HG03045 (cell line): ENCODE results near the gene B3GAT3.
"Not testable (repeated sequence)": the region's sequence is repeated elsewhere in the genome, so short reads cannot be mapped to it uniquely, and the experiment has no call there.

ENCODE experiments used
- ATAC-seq: cut with Tn5 transposase; IDR thresholded peaks from one replicate; pipeline ENCODE4 v1.9.1; 2021; ENCODE audit warnings: mild to moderate bottlenecking, moderate library complexity; ENCODE audit not compliant: unreplicated experiment

The B3GAT3 gene

DNA sequence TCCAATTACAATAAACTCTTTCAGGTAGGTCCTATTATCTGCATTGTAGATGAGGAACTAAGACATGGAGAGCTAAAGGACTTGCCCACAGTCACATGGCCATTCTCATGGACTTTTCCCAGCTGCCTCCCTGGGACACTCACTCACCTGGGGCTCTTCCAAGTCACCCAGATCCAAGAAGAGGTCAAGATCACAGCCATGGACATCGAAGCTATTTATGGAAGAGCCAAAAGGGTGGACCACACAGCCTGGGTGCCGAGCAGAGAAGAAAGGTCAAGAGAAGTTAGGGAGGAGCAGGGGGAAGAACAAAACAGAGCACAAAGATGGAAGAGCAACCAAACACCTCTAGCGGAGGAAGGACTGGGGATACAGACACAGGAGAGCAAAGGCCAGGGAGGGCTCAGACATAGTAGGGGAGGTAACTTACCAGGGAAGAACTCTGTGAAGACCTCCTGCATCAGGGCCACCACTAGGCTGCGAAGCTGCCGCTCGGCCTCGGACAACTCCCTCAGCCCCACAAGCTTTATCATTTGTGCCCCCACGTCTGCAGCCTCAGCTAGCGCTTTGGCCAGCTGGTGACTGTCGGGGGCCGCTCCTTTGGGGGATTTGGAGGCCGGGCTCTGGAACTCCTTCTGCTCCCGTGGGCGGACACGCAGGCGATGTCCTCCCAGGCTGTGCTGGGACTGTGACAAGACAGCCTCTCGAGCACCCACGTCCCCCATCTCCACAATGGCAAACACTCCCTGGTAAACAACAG lies 40.6 kb downstream of the B3GAT3 start:
- ATAC-seq, result no peak

DNA sequence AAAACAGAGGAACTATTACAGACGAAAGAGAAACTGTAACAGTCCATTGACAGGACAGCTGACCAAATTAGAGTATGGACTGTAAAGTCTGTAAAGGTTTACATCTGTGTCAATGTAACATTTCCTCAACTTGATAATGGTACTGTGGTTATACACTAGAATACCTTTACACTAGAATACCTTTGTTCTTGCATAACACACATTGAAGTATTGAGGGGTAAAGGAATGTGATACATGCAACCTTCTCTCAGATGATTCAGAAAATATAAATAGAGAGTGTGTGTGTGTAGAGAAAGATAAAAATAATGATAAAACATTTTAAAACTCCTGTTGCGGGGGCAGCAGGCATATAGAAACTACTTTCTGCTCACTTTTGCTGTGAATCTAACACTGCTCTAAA lies 42.5 kb downstream of the B3GAT3 start:
- ATAC-seq, result no peak

- no peak for ATAC-seq
Measured at GRCh38 chr11:62578541-62578940, 43.2 kb downstream of the B3GAT3 start.

- no peak for ATAC-seq
Measured at GRCh38 chr11:62577046-62577714, 44.6 kb downstream of the B3GAT3 start.

GRCh38 chr11:62575837-62576236 lies 45.9 kb downstream of the B3GAT3 start:
- ATAC-seq, result no peak

DNA sequence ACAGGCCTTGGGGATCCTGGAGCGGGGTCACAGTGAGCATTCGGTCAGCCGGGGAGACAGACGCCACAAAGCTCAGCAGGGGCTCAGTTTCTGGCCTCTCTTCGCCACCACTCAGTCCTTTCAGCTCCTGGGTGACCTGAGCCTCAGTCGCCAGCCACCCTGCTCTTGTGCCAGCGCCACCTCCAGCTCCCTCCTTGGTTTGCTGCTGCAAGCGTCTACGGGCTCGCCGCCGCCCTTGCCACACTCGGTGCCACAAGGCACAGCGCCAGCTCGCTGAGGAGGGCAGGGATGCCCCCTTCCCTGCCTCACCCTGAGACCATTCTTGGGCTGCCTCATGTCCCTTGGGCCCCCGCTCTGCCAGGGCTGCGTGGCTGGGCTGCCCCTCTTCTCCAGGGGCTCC lies 46.6 kb downstream of the B3GAT3 start:
- ATAC-seq, result no peak

DNA sequence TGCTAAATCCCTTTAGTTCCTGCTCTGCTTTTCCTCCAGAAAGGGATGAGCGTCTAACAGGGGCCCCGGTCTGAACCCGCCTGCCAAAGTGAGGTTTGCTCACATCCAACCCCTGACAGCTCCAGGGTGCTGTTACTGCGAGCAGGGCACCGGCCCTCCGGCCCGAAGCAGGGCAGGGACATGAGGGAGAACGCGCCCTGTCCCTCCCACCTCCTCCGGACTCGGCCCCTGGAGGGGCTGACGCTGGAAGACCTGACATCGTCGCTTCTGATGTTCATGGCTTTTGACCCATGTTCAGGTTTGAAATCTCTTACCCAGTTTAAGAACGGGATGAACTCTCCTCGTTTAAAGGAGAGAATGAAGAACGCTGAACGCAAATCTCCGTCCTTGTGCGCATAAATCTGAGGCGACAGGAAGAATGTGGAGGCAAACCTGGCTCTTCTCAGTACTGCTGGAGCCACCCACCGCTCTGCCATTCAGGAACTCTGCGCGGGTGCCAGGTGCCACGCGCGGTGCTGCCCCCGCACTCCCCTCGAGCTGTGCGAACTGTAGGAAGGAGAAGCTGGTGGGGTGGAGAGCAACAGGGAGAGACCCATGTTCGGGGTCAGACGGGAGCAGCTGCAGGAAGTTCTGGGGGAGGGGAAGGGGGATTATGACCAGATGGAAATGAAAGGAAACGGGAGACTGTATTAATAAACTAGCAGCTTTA lies 47.3 kb downstream of the B3GAT3 start:
- ATAC-seq, result peak; percentile 16

DNA sequence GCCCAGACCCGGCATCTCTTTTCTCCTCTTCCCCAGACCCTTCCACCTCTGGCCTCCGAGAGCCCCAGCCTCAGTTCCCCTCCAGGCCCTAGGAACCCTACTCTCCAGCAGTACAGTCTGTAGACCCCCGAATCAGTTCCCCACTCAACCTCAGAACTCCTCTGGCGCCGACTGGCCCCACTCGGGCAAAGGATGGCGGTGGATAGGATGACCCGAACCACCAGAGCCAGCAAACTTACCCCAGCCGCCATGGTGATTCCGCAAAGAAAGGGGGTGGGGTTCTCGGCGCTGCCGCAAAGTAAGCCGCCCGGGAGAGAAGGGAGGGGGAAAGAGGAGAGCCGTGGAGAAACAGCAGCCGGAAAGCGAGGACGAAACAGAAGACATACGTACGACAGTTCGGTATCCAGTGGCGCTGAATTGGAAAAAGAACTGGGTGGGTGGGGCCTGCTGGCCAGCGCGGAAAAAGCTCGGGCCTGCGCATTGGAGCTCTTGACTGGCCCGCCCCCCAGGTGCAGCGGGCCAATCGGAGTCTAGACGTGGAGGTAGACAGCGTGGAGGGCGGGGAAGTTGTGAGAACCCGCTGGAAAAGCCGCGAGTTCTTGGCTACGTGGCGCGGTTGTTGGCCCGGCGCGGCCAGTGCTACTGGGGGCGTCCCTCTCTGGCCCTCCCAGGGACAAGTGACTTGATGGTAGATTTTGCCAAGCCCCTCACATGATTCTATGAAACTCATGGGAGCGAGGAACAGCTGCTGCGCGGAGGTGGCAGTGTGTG lies 48.0 kb downstream of the B3GAT3 start, which contains the start of gene EEF1G:
EEF1G (minus strand) TSS at position 300 of the 771 bp plus-strand sequence; CDS start at position 251, 49 bp downstream.
- ATAC-seq, result peak; percentile 86

DNA sequence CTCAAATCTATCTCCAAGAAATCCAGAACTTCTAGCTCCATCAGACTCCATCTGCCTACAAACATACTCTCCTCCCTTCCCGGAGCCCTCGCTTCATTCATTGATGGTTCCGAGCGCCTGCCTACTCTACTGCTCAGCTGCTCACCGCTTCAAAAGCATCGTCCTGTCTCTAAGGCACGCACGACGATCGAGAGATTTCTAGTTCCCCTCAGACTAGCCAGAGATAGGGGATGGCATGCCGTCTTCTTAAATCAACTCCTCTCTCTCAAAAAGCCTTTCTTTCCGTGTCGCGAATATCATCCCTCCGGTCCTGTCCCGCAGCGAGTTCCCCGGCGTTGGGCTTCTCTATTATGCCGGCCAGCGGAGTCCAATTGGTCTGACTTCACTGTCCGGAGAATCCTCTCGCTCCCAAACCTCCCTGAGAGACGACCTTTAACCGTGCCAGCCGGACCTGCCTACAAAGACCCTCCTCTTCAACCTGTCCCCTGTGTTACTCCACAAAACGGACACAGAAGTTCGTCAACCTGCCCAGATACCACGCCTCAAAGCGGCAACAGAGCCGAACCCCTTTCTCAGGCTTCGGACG lies 48.7 kb downstream of the B3GAT3 start:
- no peak for ATAC-seq

- ATAC-seq, result no peak
Measured at GRCh38 chr11:62572431-62572830, 49.4 kb downstream of the B3GAT3 start.

GRCh38 chr11:62571493-62571892 lies 50.3 kb downstream of the B3GAT3 start:
- not testable (repeated sequence) for ATAC-seq

DNA sequence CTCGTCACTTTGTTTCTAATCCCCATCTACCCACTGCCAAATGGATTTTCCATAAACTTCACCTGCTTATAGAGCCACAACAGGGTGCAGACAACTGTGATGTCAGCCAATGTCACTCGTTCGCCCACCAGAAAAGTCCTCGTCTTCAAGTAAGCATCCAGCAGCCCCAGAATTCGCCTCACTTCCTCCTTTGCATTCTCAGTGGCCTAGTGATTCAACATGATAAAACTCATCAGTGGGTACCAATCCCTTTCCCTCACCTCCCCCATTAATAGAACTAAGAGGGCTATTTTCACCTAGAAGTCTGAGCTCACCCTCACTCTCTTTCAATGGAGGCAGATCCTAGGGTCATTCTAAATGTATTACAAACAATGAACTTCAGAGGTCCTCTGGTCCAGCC lies 50.9 kb downstream of the B3GAT3 start:
- ATAC-seq, result not testable (repeated sequence)

- ATAC-seq, result no peak
Measured at GRCh38 chr11:62569611-62570010, 52.2 kb downstream of the B3GAT3 start.

DNA sequence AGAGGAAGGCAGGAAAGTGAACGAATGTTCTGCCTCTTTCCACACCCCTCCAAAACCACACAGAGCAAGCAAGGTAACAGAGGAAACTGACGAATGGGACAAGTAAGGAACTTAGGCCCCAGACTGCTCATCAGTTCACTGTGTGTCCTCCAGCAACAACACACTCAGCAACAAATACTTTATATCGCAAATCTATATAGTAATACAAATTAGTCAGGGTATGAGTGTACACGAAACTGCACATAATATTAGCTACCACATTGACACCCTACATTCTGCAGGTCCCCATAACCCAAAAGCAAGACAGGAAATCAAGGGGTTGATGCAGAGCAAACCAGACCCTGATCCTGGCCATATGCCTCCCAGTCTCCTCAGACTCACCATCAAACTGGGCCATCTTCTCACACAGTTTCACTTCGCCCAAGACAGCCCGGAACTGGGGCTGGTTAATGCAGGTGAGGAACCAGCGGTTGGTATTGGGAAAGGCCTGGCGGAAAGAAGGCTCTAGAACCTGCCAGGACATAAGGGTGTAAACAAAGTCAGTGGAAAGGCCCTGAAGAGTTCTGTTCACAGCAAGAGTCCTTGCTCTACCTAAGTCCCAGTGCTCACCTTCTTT lies 54.7 kb downstream of the B3GAT3 start:
- ATAC-seq, result no peak

DNA sequence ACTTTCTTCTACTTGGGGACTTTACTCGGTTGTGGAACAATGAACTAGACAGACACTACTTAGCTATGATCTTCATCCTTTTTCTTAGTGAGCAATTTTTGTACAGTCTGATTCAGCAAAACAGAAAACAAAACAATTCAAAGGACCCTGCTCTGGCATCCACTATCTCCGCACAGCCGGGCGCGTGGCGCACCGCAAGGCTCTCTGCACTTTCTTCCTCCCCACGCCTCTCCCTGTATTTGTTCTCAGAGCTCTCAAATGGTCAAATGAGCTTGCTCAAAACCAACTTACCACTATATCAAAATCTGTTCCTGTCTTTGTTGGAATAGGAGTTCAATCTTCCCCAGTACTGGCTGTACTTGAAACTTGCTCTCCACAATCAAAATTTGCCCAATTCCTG lies 55.5 kb downstream of the B3GAT3 start:
- no peak for ATAC-seq
